ENCODE data around the gene KIAA1755.

The KIAA1755 gene

GRCh38 chr20:38301309-38301708 is 40.8 kb upstream of the KIAA1755 start:
- Histone ChIP-seq H3K27me3 (ENCODE audit: control insufficient read depth in 2 of 2, insufficient read depth in 2 of 2, low read length in 2 of 2) (peaks cover 0 to 3% of the 10 kb centered on the region in 2 donors), H3K27ac (ENCODE audit: low read depth in 2 of 2, low read length in 2 of 2) (no peak overlapping the region), H3K4me1 (ENCODE audit: control insufficient read depth in 2 of 2, insufficient read depth in 2 of 2, low read length in 2 of 2) (no peaks in the 10 kb centered on the region), H3K9me3 (ENCODE audit: control insufficient read depth in 2 of 2, low read length in 2 of 2) (no peaks in the 10 kb centered on the region), H3K4me3 (ENCODE audit: low read length in 2 of 2) (no peak overlapping the region), H3K36me3 (ENCODE audit: control insufficient read depth in 2 of 2, insufficient read depth in 2 of 2, low read length in 2 of 2) (no peaks in the 10 kb centered on the region), H3K9ac (ENCODE audit: low read depth in 1 of 2, low read length in 2 of 2) (no peak overlapping the region)

- no peak overlapping the region for H3K9ac ChIP-seq (ENCODE audit: low read depth in 1 of 2, low read length in 2 of 2)
- no peaks in the 10 kb centered on the region for H3K36me3 ChIP-seq (ENCODE audit: control insufficient read depth in 2 of 2, insufficient read depth in 2 of 2, low read length in 2 of 2)
- no peak overlapping the region for H3K27ac ChIP-seq (ENCODE audit: low read depth in 2 of 2, low read length in 2 of 2)
- H3K4me3 ChIP-seq (ENCODE audit: low read length in 2 of 2): no peak overlapping the region
- H3K27me3 ChIP-seq (ENCODE audit: control insufficient read depth in 2 of 2, insufficient read depth in 2 of 2, low read length in 2 of 2): peaks cover 0 to 3% of the 10 kb centered on the region in 2 donors
- no peaks in the 10 kb centered on the region for H3K9me3 ChIP-seq (ENCODE audit: control insufficient read depth in 2 of 2, low read length in 2 of 2)
- no peaks in the 10 kb centered on the region for H3K4me1 ChIP-seq (ENCODE audit: control insufficient read depth in 2 of 2, insufficient read depth in 2 of 2, low read length in 2 of 2)
Measured at GRCh38 chr20:38300438-38300837, 39.9 kb upstream of the KIAA1755 start.

- H3K27ac ChIP-seq (ENCODE audit: low read depth in 2 of 2, low read length in 2 of 2): no peak overlapping the region
- H3K9ac ChIP-seq (ENCODE audit: low read depth in 1 of 2, low read length in 2 of 2): no peak overlapping the region
Measured at GRCh38 chr20:38299963-38300362, 39.4 kb upstream of the KIAA1755 start.

GRCh38 chr20:38298768-38299288 is 38.3 kb upstream of the KIAA1755 start:
- peak overlapping the region; percentile 48 to 66 for H3K27ac ChIP-seq (ENCODE audit: low read depth in 2 of 2, low read length in 2 of 2)
- no peaks in the 10 kb centered on the region for H3K4me1 ChIP-seq (ENCODE audit: control insufficient read depth in 2 of 2, insufficient read depth in 2 of 2, low read length in 2 of 2)
- H3K27me3 ChIP-seq (ENCODE audit: control insufficient read depth in 2 of 2, insufficient read depth in 2 of 2, low read length in 2 of 2): no peaks in the 10 kb centered on the region
- H3K9me3 ChIP-seq (ENCODE audit: control insufficient read depth in 2 of 2, low read length in 2 of 2): no peaks in the 10 kb centered on the region
- H3K36me3 ChIP-seq (ENCODE audit: control insufficient read depth in 2 of 2, insufficient read depth in 2 of 2, low read length in 2 of 2): no peaks in the 10 kb centered on the region
- no peak overlapping the region for H3K9ac ChIP-seq (ENCODE audit: low read depth in 1 of 2, low read length in 2 of 2)
- H3K4me3 ChIP-seq (ENCODE audit: low read length in 2 of 2): no peak overlapping the region

More at GRCh38 chr20:38299963-38300362, 39.4 kb upstream of the KIAA1755 start:
- Histone ChIP-seq H3K9me3 (ENCODE audit: control insufficient read depth in 2 of 2, low read length in 2 of 2) (no peaks in the 10 kb centered on the region), H3K4me1 (ENCODE audit: control insufficient read depth in 2 of 2, insufficient read depth in 2 of 2, low read length in 2 of 2) (no peaks in the 10 kb centered on the region), H3K4me3 (ENCODE audit: low read length in 2 of 2) (no peak overlapping the region), H3K27me3 (ENCODE audit: control insufficient read depth in 2 of 2, insufficient read depth in 2 of 2, low read length in 2 of 2) (peaks cover 0 to 3% of the 10 kb centered on the region in 2 donors), H3K36me3 (ENCODE audit: control insufficient read depth in 2 of 2, insufficient read depth in 2 of 2, low read length in 2 of 2) (no peaks in the 10 kb centered on the region)

GRCh38 chr20:38297916-38298674 is 37.6 kb upstream of the KIAA1755 start:
- no peaks in the 10 kb centered on the region for H3K27me3 ChIP-seq (ENCODE audit: control insufficient read depth in 2 of 2, insufficient read depth in 2 of 2, low read length in 2 of 2)
- H3K36me3 ChIP-seq (ENCODE audit: control insufficient read depth in 2 of 2, insufficient read depth in 2 of 2, low read length in 2 of 2): no peaks in the 10 kb centered on the region
- H3K9me3 ChIP-seq (ENCODE audit: control insufficient read depth in 2 of 2, low read length in 2 of 2): no peaks in the 10 kb centered on the region
- peak overlapping the region; percentile 48 to 66 for H3K27ac ChIP-seq (ENCODE audit: low read depth in 2 of 2, low read length in 2 of 2)
- no peaks in the 10 kb centered on the region for H3K4me1 ChIP-seq (ENCODE audit: control insufficient read depth in 2 of 2, insufficient read depth in 2 of 2, low read length in 2 of 2)
- H3K4me3 ChIP-seq (ENCODE audit: low read length in 2 of 2): no peak overlapping the region
- H3K9ac ChIP-seq (ENCODE audit: low read depth in 1 of 2, low read length in 2 of 2): no peak overlapping the region

- H3K27ac ChIP-seq (ENCODE audit: low read depth in 2 of 2, low read length in 2 of 2): no peak overlapping the region
- no peaks in the 10 kb centered on the region for H3K36me3 ChIP-seq (ENCODE audit: control insufficient read depth in 2 of 2, insufficient read depth in 2 of 2, low read length in 2 of 2)
- H3K9me3 ChIP-seq (ENCODE audit: control insufficient read depth in 2 of 2, low read length in 2 of 2): no peaks in the 10 kb centered on the region
- H3K4me1 ChIP-seq (ENCODE audit: control insufficient read depth in 2 of 2, insufficient read depth in 2 of 2, low read length in 2 of 2): peaks cover 0 to under 1% of the 10 kb centered on the region in 2 donors
- H3K9ac ChIP-seq (ENCODE audit: low read depth in 1 of 2, low read length in 2 of 2): no peak overlapping the region
- no peaks in the 10 kb centered on the region for H3K27me3 ChIP-seq (ENCODE audit: control insufficient read depth in 2 of 2, insufficient read depth in 2 of 2, low read length in 2 of 2)
- H3K4me3 ChIP-seq (ENCODE audit: low read length in 2 of 2): no peak overlapping the region
Measured at GRCh38 chr20:38296433-38296832, 35.9 kb upstream of the KIAA1755 start.

- Histone ChIP-seq H3K4me1 (ENCODE audit: control insufficient read depth in 2 of 2, insufficient read depth in 2 of 2, low read length in 2 of 2) (peaks cover 0 to 3% of the 10 kb centered on the region in 2 donors), H3K9me3 (ENCODE audit: control insufficient read depth in 2 of 2, low read length in 2 of 2) (no peaks in the 10 kb centered on the region), H3K4me3 (ENCODE audit: low read length in 2 of 2) (no peak overlapping the region)
Measured at GRCh38 chr20:38295811-38296210, 35.3 kb upstream of the KIAA1755 start.

GRCh38 chr20:38294076-38294591 is 33.6 kb upstream of the KIAA1755 start:
- no peak overlapping the region for H3K4me3 ChIP-seq (ENCODE audit: low read length in 2 of 2)
- no peaks in the 10 kb centered on the region for H3K36me3 ChIP-seq (ENCODE audit: control insufficient read depth in 2 of 2, insufficient read depth in 2 of 2, low read length in 2 of 2)
- H3K27ac ChIP-seq (ENCODE audit: low read depth in 2 of 2, low read length in 2 of 2): no peak overlapping the region
- peaks cover 0 to 3% of the 10 kb centered on the region in 2 donors for H3K4me1 ChIP-seq (ENCODE audit: control insufficient read depth in 2 of 2, insufficient read depth in 2 of 2, low read length in 2 of 2)
- no peak overlapping the region for H3K9ac ChIP-seq (ENCODE audit: low read depth in 1 of 2, low read length in 2 of 2)
- H3K27me3 ChIP-seq (ENCODE audit: control insufficient read depth in 2 of 2, insufficient read depth in 2 of 2, low read length in 2 of 2): no peaks in the 10 kb centered on the region
- no peaks in the 10 kb centered on the region for H3K9me3 ChIP-seq (ENCODE audit: control insufficient read depth in 2 of 2, low read length in 2 of 2)

More at GRCh38 chr20:38295811-38296210, 35.3 kb upstream of the KIAA1755 start:
- no peak overlapping the region for H3K9ac ChIP-seq (ENCODE audit: low read depth in 1 of 2, low read length in 2 of 2)
- no peaks in the 10 kb centered on the region for H3K27me3 ChIP-seq (ENCODE audit: control insufficient read depth in 2 of 2, insufficient read depth in 2 of 2, low read length in 2 of 2)
- H3K27ac ChIP-seq (ENCODE audit: low read depth in 2 of 2, low read length in 2 of 2): no peak overlapping the region
- H3K36me3 ChIP-seq (ENCODE audit: control insufficient read depth in 2 of 2, insufficient read depth in 2 of 2, low read length in 2 of 2): no peaks in the 10 kb centered on the region

- no peak overlapping the region for H3K9ac ChIP-seq (ENCODE audit: low read depth in 1 of 2, low read length in 2 of 2)
- H3K36me3 ChIP-seq (ENCODE audit: control insufficient read depth in 2 of 2, insufficient read depth in 2 of 2, low read length in 2 of 2): no peaks in the 10 kb centered on the region
- H3K4me1 ChIP-seq (ENCODE audit: control insufficient read depth in 2 of 2, insufficient read depth in 2 of 2, low read length in 2 of 2): peaks cover 0 to 3% of the 10 kb centered on the region in 2 donors
- no peaks in the 10 kb centered on the region for H3K9me3 ChIP-seq (ENCODE audit: control insufficient read depth in 2 of 2, low read length in 2 of 2)
- H3K27ac ChIP-seq (ENCODE audit: low read depth in 2 of 2, low read length in 2 of 2): no peak overlapping the region
- H3K27me3 ChIP-seq (ENCODE audit: control insufficient read depth in 2 of 2, insufficient read depth in 2 of 2, low read length in 2 of 2): no peaks in the 10 kb centered on the region
- H3K4me3 ChIP-seq (ENCODE audit: low read length in 2 of 2): no peak overlapping the region
Measured at GRCh38 chr20:38293491-38294065, 33.0 kb upstream of the KIAA1755 start.

GRCh38 chr20:38291966-38292365 is 31.4 kb upstream of the KIAA1755 start:
- Histone ChIP-seq H3K9me3 (ENCODE audit: control insufficient read depth in 2 of 2, low read length in 2 of 2) (no peaks in the 10 kb centered on the region), H3K9ac (ENCODE audit: low read depth in 1 of 2, low read length in 2 of 2) (no peak overlapping the region), H3K27me3 (ENCODE audit: control insufficient read depth in 2 of 2, insufficient read depth in 2 of 2, low read length in 2 of 2) (no peaks in the 10 kb centered on the region), H3K27ac (ENCODE audit: low read depth in 2 of 2, low read length in 2 of 2) (no peak overlapping the region), H3K36me3 (ENCODE audit: control insufficient read depth in 2 of 2, insufficient read depth in 2 of 2, low read length in 2 of 2) (no peaks in the 10 kb centered on the region), H3K4me1 (ENCODE audit: control insufficient read depth in 2 of 2, insufficient read depth in 2 of 2, low read length in 2 of 2) (peaks cover 0 to 3% of the 10 kb centered on the region in 2 donors), H3K4me3 (ENCODE audit: low read length in 2 of 2) (no peak overlapping the region)

All from mucosa of rectum (tissue), 2 donors.